Small intestine (tissue), 7 donors: ENCODE measurements around the gene EFNA2. TPM values are rescaled to one million over a fixed set of nuclear protein-coding genes. Genes with fewer than 3 reads are reported as not detected.
"Not testable (repeated sequence)": the region's sequence is repeated elsewhere in the genome, so short reads cannot be mapped to it uniquely, and the experiment has no call there.

Experiments
- DNase-seq, 2 donors: peaks; one replicate each; pipeline versions ENCODE4 v3.0.0 to v3.0.0-alpha.2; 2013
- FAIRE-seq: peaks from 2 replicates; lab custom pipeline; 2012; peaks lifted over from hg19 to GRCh38; lab: Jason Lieb, UNC
- H3K27ac ChIP-seq, 3 donors: one replicate each; pipeline ENCODE4 v1.5.1; 2013; ENCODE audit warnings: low read length in 2 of 3, mild to moderate bottlenecking in 2 of 3, control low read depth in 1 of 3, inconsistent platforms in 1 of 3, low read depth in 1 of 3, moderate library complexity in 1 of 3
- H3K27me3 ChIP-seq, 3 donors: one replicate each; pipeline ENCODE4 v1.6.1; 2013; ENCODE audit warnings: low read length in 3 of 3, inconsistent platforms in 1 of 3; ENCODE audit not compliant: control insufficient read depth in 3 of 3, insufficient read depth in 3 of 3
- H3K36me3 ChIP-seq, 3 donors: one replicate each; pipeline ENCODE4 v1.6.1; 2013; ENCODE audit warnings: low read length in 3 of 3, inconsistent platforms in 1 of 3, low read depth in 1 of 3, mild to moderate bottlenecking in 1 of 3, moderate library complexity in 1 of 3; ENCODE audit not compliant: control insufficient read depth in 3 of 3, insufficient read depth in 2 of 3
- H3K4me1 ChIP-seq, 3 donors: one replicate each; pipeline ENCODE4 v1.6.1; 2013; ENCODE audit warnings: low read length in 2 of 3, inconsistent platforms in 1 of 3, low read depth in 1 of 3, mild to moderate bottlenecking in 1 of 3, moderate library complexity in 1 of 3; ENCODE audit not compliant: control insufficient read depth in 3 of 3, insufficient read depth in 2 of 3
- H3K4me3 ChIP-seq, 3 donors: one replicate each; pipeline ENCODE4 v1.5.1; 2013; ENCODE audit warnings: low read length in 3 of 3, control low read depth in 1 of 3, inconsistent platforms in 1 of 3, low read depth in 1 of 3, mild to moderate bottlenecking in 1 of 3, moderate library complexity in 1 of 3
- H3K9me3 ChIP-seq, 2 donors: one replicate each; pipeline ENCODE4 v1.6.1; 2013; ENCODE audit warnings: low read depth in 1 of 2, low read length in 1 of 2; ENCODE audit not compliant: control insufficient read depth in 2 of 2, insufficient read depth in 1 of 2
- WGBS, 3 donors: extraction: QIAGEN DNeasy Blood & Tissue Kit; methylation state at CpG; one replicate each; pipeline ENCODE4 v1.1.7; 2013; 5-methylcytosine and 5-hydroxymethylcytosine counted together
- polyA plus RNA-seq, 4 donors: library from polyadenylated mRNA; stranded (reverse) in 3 of 4; unstranded in 1 of 4; fragments of 200-250 nt in 3 of 4; fragments of 120-200 nt in 1 of 4; gene quantifications; one replicate each; pipeline versions ENCODE4 v1.2.1 to v1.2.3, GENCODE V29; 2013
- donor health status: healthy with polysubstance abuse.
- donor health status: control.
- donor health status: control.
- donor health status: Bipolar disorder and iron deficiency.
- donor health status: healthy.

The EFNA2 gene
- polyA plus RNA-seq, 4 donors: 17.7 to 31.3 (median 27.6) TPM

GRCh38 chr19:1322198-1322981, 36.7 kb downstream of the EFNA2 start:
- Histone ChIP-seq H3K4me1 (peaks cover 0 to 16% (median 3%) of the 10 kb centered on the region in 3 donors), H3K4me3 (no peak overlapping the region), H3K9me3 (no peaks in the 10 kb centered on the region), H3K36me3 (no peaks in the 10 kb centered on the region), H3K27me3 (peaks cover 5 to 26% (median 10%) of the 10 kb centered on the region in 3 donors), H3K27ac (no peak overlapping the region)
- DNase-seq (peak in 1 of 2 donors; percentile 1), FAIRE-seq (no peak)
- 87 to 88% (median 88%) methylated on average over 14 to 16 of the region's 16 CpGs for WGBS, 3 donors

- FAIRE-seq: no peak
- peak overlapping the region in 1 of 3 donors; percentile 45 for H3K4me3 ChIP-seq
Measured at GRCh38 chr19:1324249-1324805, 38.7 kb downstream of the EFNA2 start.

GRCh38 chr19:1324806-1325567, 39.3 kb downstream of the EFNA2 start:
- WGBS, 3 donors: 1 to 4% (median 2%) methylated on average over 62 to 66 of the region's 66 CpGs
- H3K27me3 ChIP-seq: peaks cover 5 to 10% (median 9%) of the 10 kb centered on the region in 3 donors
- H3K27ac ChIP-seq: no peak overlapping the region
- H3K9me3 ChIP-seq: no peaks in the 10 kb centered on the region
- H3K4me1 ChIP-seq: peaks cover 0 to 10% (median 3%) of the 10 kb centered on the region in 3 donors
- FAIRE-seq (no peak), DNase-seq (peak; percentile 27 to 84)
- H3K36me3 ChIP-seq: no peaks in the 10 kb centered on the region
- H3K4me3 ChIP-seq: peak overlapping the region in 1 of 3 donors; percentile 45

More at GRCh38 chr19:1324249-1324805, 38.7 kb downstream of the EFNA2 start:
- Histone ChIP-seq H3K4me1 (peaks cover 0 to 10% (median 3%) of the 10 kb centered on the region in 3 donors), H3K27ac (no peak overlapping the region), H3K9me3 (no peaks in the 10 kb centered on the region), H3K36me3 (no peaks in the 10 kb centered on the region), H3K27me3 (peaks cover 5 to 10% (median 9%) of the 10 kb centered on the region in 3 donors)
- WGBS, 3 donors: 67 to 79% (median 72%) methylated on average over 12 of the region's 12 CpGs
- no peak for DNase-seq

GRCh38 chr19:1325568-1326294, 40.1 kb downstream of the EFNA2 start:
- no peaks in the 10 kb centered on the region for H3K9me3 ChIP-seq
- peaks cover 5 to 10% (median 9%) of the 10 kb centered on the region in 3 donors for H3K27me3 ChIP-seq
- H3K27ac ChIP-seq: no peak overlapping the region
- DNase-seq: no peak
- peak overlapping the region in 1 of 3 donors; percentile 45 for H3K4me3 ChIP-seq
- H3K36me3 ChIP-seq: no peaks in the 10 kb centered on the region
- H3K4me1 ChIP-seq: peaks cover 0 to 10% (median 3%) of the 10 kb centered on the region in 3 donors
- 53 to 77% (median 62%) methylated on average over 30 to 38 of the region's 38 CpGs for WGBS, 3 donors
- no peak for FAIRE-seq

DNA sequence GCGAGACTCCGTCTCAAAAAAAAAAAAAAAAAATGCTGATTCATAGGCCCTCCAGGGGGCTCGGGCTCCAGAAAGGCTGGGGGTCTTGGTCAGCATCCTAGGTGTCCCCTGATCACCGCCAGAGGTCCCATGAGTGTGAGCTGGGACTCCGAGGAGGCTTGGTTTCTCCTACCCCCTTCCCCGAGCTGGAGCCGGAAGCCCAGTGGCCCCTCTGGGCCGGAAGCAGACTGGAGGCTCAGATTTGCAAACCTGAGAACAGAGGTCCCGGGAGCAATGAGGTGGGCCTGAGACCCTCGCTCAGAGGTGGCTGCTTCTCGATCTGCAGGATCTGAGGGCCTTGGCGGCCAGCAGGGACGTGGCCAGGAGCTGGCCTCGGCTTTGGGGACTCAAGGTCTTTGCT, 41.5 kb downstream of the EFNA2 start:
- no peaks in the 10 kb centered on the region for H3K36me3 ChIP-seq
- FAIRE-seq: no peak
- H3K27me3 ChIP-seq: peaks cover 5 to 17% (median 10%) of the 10 kb centered on the region in 3 donors
- no peak for DNase-seq
- no peak overlapping the region for H3K4me3 ChIP-seq
- no peaks in the 10 kb centered on the region for H3K9me3 ChIP-seq
- no peak overlapping the region for H3K27ac ChIP-seq
- whole genome bisulfite sequencing, 3 donors: 72 to 84% (median 81%) methylated on average over 12 to 14 of the region's 14 CpGs
- peaks cover 0 to 10% (median 3%) of the 10 kb centered on the region in 3 donors for H3K4me1 ChIP-seq

DNA sequence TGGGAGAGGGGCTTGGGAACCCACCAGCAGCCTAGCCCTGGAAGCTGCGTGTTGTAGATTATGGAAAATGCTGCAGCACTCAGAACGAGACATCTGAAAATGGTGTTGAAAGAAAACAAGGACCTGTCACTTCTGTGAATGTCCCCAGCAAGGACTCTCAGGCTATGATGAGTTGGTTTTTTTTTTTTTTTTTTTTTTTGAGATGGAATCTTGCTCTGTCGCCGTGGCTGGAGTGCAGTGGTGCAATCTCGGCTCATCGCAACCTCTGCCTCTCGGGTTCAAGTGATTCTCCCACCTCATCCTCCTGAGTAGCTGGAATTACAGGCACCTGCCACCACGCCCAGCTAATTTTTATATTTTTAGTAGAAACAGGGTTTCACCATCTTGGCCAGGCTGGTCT, 46.5 kb downstream of the EFNA2 start:
- not testable (repeated sequence) for H3K27ac ChIP-seq, H3K4me3 ChIP-seq, DNase-seq, H3K27me3 ChIP-seq, H3K4me1 ChIP-seq, H3K36me3 ChIP-seq, FAIRE-seq, H3K9me3 ChIP-seq
- 71 to 78% (median 72%) methylated on average over 8 of the region's 8 CpGs for WGBS, 3 donors

GRCh38 chr19:1336079-1336684, 50.5 kb downstream of the EFNA2 start:
- FAIRE-seq: no peak
- no peak for DNase-seq
- no peaks in the 10 kb centered on the region for H3K36me3 ChIP-seq
- H3K27me3 ChIP-seq: peaks cover 0 to 7% (median 3%) of the 10 kb centered on the region in 3 donors
- no peaks in the 10 kb centered on the region for H3K4me1 ChIP-seq
- H3K9me3 ChIP-seq: no peaks in the 10 kb centered on the region
- no peak overlapping the region for H3K27ac ChIP-seq
- 84 to 90% (median 88%) methylated on average over 18 to 22 of the region's 22 CpGs for WGBS, 3 donors
- no peak overlapping the region for H3K4me3 ChIP-seq
